ENCODE measurements around the gene RPP14.

The RPP14 gene

DNA sequence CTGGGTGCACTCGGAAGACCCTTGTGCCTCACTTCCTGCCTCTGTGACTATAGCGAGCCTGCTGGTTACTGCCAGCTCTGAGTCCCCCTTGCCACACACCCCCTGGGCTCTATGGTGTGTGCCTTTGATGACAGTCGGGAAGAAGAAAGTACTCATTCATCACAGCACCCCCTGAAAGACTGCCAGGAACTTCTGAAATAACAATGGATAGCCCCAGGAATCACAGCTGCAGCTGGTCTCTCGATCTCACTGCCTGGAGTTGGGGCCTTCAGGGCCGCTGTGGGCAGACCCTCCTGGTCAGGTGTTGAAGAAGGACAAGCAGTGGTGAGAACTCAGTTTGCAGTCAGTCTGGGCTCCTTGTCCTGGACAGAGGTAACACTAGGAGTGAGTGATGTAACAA lies 9.8 kb upstream of the RPP14 start:
- in situ Hi-C loops (cut with HindIII; ENCODE audit: low pct_ligation_motif_present, low sequenced_read_pairs), result no loop called here
- no peak for DNase-seq
- no peaks in the 10 kb centered on the region for H3K27me3 ChIP-seq (replicated peaks)
- H3K27ac ChIP-seq, result no peak overlapping the region
- H3K4me3 ChIP-seq (ENCODE audit: low read depth, low read length), result no peak overlapping the region
- H3K36me3 ChIP-seq (replicated peaks), result no peaks in the 10 kb centered on the region
- TF ChIP-seq CTCF (IDR thresholded peaks at IDR 0.05; ENCODE audit: low read depth, low read length, missing control alignments), result no peak

DNA sequence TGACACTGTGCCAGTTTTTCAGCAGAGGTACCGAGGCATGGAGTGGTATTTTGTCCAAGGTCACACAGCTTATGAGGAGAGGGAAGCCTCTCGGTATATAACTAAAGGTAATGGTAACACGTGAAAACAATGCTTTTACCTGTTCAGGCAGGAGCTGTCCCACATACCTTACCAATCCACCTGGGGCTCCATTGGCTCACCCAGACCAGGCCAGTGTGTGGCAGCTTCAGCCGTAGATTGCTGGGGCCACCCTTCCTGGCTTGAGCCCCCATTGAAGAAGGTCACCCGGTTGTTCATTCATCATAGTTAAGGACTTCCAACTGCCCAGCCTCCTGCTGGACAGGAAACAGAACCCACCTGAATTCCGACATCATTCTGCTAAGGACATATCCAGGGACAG lies 9.2 kb upstream of the RPP14 start:
- no peak for DNase-seq
- no peaks in the 10 kb centered on the region for H3K36me3 ChIP-seq (replicated peaks)
- no peak overlapping the region for H3K27ac ChIP-seq
- H3K27me3 ChIP-seq (replicated peaks), result no peaks in the 10 kb centered on the region
- in situ Hi-C loops (cut with HindIII; ENCODE audit: low pct_ligation_motif_present, low sequenced_read_pairs), result no loop called here
- H3K4me3 ChIP-seq (ENCODE audit: low read depth, low read length), result no peak overlapping the region
- no peak for TF ChIP-seq CTCF (IDR thresholded peaks at IDR 0.05; ENCODE audit: low read depth, low read length, missing control alignments)

GRCh38 chr3:58298190-58298589 lies 7.9 kb upstream of the RPP14 start:
- Histone ChIP-seq H3K27me3 (replicated peaks) (no peaks in the 10 kb centered on the region), H3K36me3 (replicated peaks) (no peaks in the 10 kb centered on the region), H3K4me3 (ENCODE audit: low read depth, low read length) (no peak overlapping the region), H3K27ac (no peak overlapping the region)
- in situ Hi-C loops (cut with HindIII; ENCODE audit: low pct_ligation_motif_present, low sequenced_read_pairs), result no loop called here
- TF ChIP-seq CTCF (IDR thresholded peaks at IDR 0.05; ENCODE audit: low read depth, low read length, missing control alignments), result no peak
- DNase-seq, result no peak

- Histone ChIP-seq H3K36me3 (replicated peaks) (no peaks in the 10 kb centered on the region), H3K27ac (no peak overlapping the region), H3K27me3 (replicated peaks) (no peaks in the 10 kb centered on the region), H3K4me3 (ENCODE audit: low read depth, low read length) (no peak overlapping the region)
- DNase-seq, result no peak
- TF ChIP-seq CTCF (IDR thresholded peaks at IDR 0.05; ENCODE audit: low read depth, low read length, missing control alignments), result no peak
- in situ Hi-C loops (cut with HindIII; ENCODE audit: low pct_ligation_motif_present, low sequenced_read_pairs), result no loop called here
These were observed 7.0 kb upstream of the RPP14 start for GRCh38 chr3:58299075-58299474.

- peak; percentile 22 for DNase-seq
- in situ Hi-C loops (cut with HindIII; ENCODE audit: low pct_ligation_motif_present, low sequenced_read_pairs), result no loop called here
- no peaks in the 10 kb centered on the region for H3K36me3 ChIP-seq (replicated peaks)
- no peaks in the 10 kb centered on the region for H3K27me3 ChIP-seq (replicated peaks)
- TF ChIP-seq CTCF (IDR thresholded peaks at IDR 0.05; ENCODE audit: low read depth, low read length, missing control alignments), result peak; percentile 50
- H3K4me3 ChIP-seq (ENCODE audit: low read depth, low read length), result no peak overlapping the region
- no peak overlapping the region for H3K27ac ChIP-seq
These were observed 6.1 kb upstream of the RPP14 start for GRCh38 chr3:58299839-58300516.

DNA sequence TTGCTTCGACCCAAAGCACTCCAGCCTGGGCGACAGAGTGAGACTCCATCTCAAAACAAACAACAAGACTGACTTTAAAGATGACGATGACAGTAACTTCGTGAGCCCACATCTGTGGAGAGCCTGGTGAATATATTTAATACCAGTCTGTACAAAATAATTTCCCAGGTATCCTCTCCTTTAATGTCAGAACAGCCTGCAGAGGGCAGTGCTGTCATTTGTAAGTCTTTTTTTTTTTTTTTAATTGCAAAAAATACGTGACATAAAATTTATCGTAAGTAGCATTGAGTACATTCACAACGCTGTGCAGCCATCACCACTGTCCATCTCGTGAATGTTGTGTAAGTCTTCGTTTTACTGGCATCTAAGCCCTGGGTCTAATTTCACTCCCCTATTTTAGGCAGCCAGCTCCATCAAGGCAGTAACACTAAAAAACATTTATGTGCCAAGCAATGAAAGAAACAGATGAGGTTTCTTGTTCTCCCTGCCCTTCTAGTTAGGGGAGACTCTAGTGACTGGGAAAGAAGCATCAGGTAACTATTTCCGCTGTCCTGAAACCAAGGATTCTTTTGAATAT lies 1.7 kb downstream of the RPP14 start:
- Histone ChIP-seq H3K27ac (no peak overlapping the region), H3K4me3 (ENCODE audit: low read depth, low read length) (peak overlapping the region; percentile 93), H3K36me3 (replicated peaks) (peaks cover 23% of the 10 kb centered on the region), H3K27me3 (replicated peaks) (no peaks in the 10 kb centered on the region)
- in situ Hi-C loops (cut with HindIII; ENCODE audit: low pct_ligation_motif_present, low sequenced_read_pairs), result no loop called here
- peak; percentile 52 for DNase-seq
- peak; percentile 62 for TF ChIP-seq CTCF (IDR thresholded peaks at IDR 0.05; ENCODE audit: low read depth, low read length, missing control alignments)
